IPS DF 4.7 (cell line): ENCODE measurements around the gene CAMK2A.

ENCODE experiments used
- DNase-seq: peaks from one replicate; pipeline ENCODE4 v3.0.0-alpha.2; 2013; ENCODE audit warnings: low spot score; ENCODE audit errors: extremely low read depth

Gene CAMK2A

DNA sequence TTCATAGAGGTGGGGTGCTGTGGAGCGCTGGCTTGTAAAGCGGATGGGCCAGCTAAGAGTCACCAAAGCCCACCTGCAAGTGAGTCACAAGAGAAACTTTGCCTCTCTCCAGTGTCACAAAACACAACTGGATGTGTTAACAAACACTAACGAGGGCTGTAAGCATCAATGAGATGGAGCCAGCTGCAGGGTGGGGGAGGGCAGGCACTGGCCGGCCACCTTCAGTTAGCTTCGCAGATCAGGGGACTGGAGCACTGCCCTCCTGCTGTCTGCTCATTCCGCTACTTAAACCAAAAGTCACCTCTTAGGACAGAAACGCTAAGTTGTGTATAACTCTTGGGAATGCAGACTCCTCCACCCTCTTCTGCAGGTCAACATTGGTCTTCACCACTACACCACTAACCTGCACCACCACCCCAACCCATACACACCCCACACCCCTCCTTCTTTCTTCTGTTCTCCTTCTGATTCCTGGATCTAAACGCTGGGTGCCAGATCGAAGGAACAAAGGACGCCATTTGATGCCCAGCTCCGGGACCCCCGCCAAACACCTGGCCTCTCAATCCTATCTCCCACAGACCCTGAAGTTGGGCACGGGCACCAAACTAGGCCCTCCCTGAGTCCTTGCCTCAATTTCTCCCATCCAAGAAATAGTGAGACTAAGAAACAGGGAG is 11.1 kb upstream of the CAMK2A start:
- no peak for DNase-seq

DNA sequence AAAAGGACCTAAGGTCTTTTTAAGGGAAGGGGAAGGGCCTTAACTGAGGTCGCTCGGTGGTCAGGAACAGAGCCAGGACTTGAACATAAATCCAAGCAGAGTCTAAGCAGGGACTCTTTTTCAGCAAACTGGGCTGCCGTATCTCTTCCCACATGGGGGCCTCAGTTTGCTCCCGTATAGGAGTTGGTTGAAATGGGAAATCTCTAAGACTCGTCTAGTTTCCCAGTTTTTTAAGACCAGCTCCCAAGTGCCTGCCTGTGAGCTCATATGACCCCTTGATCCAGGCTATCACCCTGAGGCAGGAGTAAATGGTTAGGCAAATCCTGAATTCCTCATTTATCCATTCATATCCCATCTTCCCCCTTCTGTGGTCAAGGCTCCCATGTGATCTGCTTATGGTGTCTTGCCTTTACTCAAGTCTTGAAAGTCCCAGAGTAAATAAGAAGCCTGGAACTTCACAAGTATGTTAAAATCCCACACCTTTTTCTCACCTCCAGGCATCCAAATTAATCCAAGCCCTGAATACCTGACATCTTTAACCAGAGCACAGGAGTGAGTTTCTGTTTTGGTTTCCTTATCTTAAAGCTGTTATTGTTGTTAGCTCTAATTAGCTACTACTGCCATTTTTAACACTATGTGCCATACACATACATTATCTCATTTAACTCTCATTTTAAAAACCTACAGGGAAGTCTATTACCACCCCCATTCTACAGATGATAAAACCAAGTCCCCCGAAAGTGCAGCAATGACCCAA is 10.2 kb upstream of the CAMK2A start:
- DNase-seq, result no peak

DNA sequence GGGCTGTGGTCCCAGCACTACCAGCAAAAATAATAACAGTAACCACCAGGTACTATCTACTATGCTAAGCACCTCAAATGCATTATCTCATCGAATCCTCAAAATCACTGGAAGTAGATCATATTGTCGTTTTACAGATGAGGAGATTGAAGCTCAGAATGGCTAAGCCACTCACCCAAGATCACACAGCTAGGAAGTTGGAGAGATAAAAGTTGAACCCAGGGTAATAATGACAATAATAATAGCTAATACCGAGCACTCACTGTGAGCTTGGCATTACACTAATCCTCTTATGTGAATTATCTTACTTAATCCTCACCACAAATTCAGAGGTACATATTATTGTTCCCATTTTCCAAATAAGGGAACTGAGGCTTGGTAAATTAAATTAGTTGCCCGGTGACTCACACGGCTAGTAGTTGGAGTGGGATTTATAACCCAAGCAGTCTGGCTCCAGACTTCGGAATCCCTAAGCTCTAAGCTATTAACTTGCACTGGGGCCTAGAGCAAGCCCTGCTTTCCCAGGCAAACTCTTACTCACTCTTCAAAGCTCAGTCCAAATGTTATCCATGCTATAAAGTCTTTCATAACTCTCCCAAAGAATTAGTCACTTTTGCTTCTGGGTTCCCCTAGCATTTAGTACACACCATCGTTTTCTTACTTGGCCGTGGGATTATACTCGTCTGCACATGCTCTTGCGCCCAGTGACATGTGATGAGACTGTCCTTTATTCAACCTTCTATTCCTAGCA is 9.3 kb upstream of the CAMK2A start:
- DNase-seq, result no peak

DNA sequence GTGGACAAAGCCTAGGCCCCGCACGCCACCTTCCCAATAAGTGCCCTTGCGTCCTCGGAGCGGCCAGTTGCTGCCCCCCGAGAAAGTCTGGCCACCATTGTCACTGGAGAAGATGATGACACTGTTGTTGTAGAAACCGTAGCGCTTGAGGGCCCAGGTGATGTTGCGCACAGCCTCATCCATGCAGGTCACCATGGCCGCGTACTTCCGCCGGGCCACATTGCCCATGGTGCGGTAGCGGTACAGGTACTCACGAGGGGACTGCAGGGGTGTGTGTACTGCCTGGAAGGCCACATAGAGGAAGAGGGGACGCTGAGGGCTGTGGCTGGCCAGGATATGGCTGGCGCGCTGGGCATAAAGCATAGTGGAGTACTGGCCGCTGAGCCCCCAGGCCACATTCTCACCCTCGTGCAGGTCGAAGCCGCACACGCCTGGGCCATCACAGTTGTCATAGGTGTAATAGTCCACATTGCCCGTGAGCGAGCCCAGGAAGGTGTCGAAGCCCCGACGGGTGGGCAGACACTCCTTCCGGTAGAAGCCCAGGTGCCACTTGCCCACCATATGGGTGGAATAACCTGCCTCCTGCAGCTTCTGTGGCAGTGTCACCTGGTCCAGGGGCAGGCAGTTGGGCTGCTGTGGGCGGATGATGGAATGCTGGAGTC is 8.5 kb upstream of the CAMK2A start:
- no peak for DNase-seq

DNA sequence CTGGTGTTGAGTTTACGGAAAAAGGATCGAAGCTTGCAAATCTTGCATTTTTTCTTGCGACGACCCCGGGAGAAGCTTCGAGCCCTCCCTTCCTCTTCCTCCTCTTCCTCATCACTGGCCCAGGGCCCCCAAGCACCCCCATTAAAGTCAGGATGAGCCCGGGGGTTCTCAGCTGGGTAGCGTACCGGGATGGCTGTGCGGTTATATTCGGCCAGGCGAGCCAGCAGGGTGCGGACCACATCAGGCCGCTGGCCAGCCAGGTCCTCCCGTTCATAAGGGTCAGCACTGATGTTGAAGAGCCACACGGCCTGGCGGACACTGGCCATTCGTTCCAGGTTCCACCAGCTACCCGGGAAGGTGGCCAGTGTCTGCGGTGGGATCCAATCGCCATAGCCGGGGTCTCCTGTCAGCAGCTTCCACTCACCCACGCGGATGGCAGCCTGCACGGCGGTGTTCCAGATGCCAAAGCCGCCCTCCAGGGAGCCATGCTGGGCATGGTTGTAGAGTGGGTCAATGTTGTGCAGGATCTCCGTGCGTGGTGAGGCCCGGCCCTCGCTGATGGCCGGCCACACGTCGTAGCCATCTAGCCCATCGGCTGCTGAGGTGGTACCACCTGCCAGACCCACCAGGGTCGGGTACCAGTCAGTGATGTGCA is 7.8 kb upstream of the CAMK2A start:
- DNase-seq, result no peak

DNA sequence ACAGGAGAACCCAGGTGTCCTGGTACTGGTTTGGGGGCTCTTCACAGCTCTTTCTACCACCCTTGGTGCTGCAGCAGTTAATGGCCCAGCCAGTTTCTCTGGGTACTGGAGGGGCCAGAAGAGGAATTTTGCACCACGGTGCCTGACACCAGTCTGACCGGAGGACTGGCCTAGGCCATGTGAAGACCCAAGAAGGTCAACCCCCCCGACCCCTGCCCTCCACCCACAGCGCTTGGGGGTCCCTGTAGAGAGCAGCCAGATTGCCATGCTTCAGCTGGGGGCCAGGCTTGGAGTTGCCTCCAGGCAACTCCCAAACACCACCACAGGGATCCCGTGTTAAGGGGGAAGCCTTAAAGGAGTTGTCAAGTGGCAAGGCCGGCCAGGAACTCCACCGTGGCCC is 6.9 kb upstream of the CAMK2A start:
- no peak for DNase-seq

DNA sequence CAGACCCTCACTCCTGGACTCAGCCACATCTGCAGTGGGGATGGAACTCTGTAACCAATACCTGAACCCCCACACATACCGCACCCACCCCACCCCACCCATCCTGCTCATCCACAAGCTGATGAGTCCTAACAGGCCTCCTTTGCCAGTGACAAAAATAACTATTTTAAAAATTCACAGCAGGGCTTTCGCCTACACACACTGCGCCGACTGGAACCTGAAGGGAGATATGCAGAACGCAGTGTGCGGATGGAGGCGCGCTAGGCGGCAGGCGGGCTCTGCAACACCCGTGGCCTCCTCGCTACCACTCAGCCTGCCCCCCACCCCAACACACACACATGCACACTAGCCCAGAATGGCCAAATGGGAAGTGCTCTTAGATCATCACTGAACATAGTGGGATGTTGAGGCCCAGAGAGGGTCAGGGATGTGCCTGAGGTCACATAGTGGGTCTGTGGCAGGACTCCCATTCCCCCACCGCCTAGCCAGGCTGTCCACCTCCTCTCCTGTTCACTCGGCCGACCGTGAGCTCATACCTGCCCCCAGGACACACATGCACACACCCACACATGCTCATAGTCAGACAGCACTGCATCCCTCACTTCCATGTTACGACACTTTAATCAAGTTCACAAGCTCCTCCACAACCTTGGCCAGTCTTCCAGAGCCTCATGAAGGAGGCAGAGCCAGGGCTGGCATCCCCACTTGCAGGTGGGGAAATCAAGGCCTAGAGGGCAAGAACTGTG is 6.3 kb upstream of the CAMK2A start:
- DNase-seq, result no peak

DNA sequence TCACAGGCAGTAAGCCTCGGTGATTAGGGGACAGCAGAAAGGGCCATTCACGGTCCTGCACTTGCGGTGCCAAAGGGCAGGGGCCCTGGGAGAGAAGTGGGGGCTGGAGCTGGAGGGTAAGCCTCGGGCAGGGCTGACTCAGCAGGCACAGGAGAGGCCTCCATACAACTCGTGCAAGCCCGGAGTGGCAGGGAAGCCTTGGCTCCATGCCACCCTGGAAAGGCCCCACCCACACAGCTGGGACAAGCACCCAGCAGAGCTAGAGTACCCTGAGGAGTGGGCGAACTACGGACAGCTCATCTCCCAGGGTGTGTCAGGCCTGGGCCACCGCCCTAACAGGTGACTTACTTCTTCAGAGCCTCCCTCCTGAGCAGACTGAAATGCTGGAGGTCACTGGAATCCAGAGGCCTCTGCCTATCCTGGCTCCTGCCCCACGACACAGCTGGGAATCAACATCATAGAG is 5.6 kb upstream of the CAMK2A start:
- DNase-seq, result no peak

DNA sequence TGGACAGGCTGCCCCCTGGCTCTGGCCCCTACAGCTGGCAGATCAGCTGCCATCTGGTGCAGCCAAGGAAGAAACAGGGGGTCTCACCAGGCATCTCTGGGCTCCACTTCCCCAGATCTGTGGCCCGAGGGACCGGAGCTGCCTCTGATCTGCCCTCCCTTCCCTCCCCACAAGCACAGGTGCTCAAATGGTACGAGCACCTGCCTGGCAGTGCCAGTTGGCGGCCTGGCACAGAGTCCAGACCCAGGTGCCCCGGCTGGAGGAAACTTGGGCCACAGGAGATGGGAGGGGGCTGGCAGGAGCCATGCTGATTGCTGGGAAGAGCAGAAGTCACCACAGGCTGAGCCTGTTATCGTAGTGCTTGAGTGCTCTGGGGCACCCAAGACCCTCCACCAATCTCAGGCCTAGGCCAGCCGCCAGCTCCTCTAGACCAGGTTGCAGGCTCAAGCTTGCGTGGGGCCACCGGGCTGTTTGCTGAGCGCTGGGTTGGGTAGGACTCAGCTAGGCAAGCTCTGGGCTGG is 5.0 kb upstream of the CAMK2A start:
- no peak for DNase-seq

DNA sequence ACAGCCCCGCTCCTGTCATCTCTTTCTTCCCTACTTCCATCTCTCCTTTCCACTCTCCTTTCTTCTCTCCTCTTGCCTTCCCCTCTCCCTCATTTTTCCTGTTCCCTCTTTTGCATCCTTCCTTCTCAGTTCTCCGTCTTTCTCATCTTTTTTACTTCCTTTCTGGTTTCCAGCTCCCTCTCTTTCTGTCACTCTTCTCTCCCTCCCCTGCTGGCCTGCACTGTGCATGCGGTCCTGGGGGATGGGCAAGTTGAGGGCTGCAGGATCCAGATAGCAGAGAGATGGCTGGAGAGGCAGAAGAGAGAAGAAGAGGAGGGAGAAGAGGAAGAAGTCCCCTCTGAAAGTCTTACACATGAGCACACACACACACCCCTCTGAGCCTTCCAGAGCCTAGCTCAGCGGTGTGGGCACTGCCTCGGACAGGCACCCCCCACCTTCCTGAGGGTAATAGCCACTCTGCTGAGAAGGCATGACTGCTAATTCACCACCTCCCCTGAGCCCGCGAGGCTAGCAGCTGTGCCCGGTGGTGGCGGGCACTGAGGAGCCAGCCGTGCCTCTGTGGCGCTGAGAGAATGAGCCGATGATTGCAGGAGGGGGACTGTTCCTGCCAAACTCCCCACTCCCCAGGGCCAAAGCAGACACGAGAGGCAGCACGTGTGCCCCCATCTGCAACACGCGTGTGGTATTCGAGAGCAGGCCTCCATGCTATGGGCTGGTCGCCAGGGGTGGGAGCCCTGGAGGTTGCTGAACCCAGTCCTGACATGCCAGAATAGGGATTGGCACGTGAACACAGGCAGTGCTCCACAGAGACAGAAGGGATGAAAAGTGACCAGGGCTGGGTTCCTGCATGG is 3.7 kb upstream of the CAMK2A start:
- no peak for DNase-seq

DNA sequence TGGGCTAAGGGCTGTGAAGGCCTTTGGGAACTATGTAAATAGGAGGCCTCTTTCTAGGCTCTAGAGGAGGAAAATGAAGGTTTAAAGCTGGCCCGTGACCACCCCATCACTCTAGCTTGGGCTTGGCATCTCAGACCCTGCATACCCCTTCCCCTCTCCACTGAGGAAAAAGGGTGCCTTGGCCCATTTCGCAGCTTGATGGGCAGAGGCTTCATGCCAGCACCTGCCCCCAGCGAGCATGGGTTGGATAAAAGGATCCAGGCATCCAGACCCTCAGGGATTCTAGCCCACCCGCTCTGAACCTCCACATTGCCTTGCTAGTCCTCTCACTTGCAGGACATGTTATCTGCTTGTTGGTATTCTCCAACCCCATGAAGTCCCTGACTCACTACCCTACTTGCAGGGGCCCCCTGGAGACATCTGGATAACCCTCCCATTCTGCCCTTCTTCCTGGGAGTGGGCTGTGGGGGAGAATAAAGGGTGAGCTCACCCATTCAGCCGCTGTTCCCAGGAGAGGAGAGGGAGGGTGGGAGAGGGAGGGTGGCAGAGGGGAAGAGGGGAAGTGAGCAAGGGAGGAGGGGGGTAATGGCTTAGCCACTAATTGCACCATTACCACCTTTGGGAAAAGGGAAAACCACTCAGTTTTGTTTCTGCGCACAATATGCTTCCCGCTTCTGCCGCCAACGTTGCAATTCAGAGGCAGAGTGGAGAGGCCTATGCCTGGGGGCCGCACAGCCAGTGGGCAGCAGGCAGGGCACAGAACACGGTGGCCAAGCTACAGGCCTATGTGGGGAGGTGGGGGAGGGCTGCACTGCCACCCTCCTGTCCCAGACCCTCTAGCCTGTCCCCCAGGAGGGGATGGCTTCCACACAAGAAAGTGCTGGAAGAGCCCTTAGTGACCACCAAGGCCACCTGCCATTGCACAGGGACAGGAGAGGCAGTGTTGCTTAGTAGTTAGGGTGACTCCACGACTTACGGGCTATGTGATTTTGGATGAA is 2.1 kb upstream of the CAMK2A start:
- DNase-seq, result no peak

DNA sequence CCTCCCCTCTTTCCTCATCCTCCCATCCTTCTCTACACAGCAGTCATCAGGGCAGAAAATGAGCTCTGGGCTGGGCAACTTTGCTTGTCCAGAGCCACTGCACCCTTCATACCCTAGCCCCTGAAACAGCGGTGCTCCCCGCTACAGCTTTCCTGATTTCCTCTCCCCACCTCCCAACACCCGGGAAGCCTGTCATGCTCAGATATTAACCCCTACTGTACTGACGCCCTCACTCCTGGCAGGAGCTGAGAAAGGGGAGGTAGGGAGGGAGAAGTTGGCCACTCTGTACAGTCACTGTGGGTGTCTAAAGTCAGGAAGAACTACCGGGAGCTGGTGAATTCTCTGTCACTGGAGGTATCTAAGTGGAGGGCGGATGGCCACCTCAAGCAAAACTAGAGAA is 782 bp downstream of the CAMK2A start:
- no peak for DNase-seq

DNA sequence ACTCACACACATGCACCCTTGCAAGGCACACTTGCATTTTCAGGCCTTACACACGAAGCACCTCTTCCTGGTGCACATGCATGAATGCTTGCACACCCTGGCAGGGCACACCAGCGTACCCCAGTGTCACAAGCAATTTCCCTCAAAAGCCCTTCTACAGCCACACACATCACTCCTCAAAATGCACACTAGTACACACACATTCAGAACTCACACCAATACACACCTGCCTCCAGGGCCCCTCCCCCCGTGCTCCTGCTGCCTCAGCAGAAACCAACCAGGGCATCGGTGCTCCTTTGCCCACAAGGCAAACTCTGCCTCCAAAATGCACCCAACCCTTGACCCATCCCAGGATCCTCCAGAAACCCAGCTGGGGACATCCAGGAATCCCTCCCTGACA is 1.2 kb downstream of the CAMK2A start:
- no peak for DNase-seq

DNA sequence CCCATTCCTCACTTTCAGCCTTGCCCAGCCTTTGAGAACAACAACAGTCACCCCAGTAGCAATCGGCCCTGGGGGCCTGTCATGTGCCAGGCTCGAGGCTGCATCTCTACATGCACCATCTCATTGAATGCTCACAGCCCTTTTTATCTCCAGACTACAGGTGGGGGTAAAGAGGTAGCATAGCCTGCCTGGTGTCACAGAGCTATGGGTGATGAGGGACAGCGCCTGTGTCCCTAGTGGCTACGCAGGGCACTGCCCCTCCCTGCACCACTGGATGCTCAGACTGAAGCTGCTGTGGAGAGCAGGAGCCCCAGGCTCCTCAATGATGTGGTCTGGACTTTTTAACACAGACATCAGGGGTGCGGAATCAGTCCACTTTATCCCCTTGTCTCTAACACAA is 2.8 kb downstream of the CAMK2A start:
- no peak for DNase-seq

DNA sequence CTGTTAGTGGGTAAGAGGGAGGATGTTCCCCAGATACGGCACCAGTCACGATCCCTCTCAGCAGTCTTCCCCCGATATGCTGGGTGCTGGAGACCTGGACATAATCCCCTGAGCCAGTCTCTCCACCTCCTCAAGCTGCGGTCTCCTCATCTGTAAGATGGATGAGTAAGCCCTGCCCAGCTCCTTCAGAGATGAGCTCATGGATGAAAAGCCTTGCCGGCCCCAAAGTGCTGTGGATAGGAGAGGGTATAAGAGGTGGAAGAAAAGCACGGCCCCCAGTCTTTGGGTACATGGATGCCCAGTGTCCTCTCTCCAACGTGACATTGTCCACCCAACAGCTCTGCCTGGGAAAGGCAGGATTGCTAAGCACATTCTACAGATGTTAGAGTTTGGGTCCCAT is 4.5 kb downstream of the CAMK2A start:
- DNase-seq, result no peak

DNA sequence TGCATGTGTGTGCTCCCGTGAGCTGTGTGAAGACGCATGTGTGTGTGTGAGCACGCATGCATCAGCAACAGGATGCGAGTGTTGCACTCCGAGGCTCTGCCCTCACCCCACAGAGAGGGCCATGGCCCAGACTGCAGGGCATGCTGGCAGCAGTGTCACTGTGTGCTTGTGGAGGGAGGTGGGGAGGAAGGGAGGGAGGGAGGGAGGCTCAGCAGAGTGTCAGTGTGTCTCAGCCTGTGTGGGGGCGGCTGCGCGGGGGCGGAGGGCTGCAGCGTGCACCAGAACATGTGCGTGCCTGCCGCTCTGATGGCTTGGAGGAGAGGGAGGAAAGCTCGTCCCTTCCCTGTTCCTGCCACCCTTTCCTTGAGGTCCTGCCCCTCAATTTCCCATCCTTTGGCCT is 5.3 kb downstream of the CAMK2A start:
- no peak for DNase-seq

DNA sequence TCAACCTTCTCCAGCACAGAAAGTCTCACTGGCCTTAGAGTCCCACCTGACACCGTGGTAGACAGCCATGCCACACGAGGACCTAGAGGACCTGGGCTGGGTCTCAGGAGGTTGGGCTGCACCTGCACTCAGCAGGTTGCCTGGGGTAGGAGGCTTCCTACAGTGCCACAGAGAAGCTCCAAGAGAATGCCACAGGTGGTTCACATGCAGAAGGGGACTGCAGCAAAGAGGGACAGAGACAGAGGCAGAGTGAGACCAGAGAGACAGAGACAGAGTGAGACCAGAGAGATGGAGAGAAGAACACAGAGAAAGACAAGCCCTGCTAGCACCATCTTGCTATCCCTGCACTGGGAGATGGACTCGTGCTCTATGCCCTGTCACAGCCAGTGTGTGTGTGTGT is 5.7 kb downstream of the CAMK2A start:
- DNase-seq, result no peak

DNA sequence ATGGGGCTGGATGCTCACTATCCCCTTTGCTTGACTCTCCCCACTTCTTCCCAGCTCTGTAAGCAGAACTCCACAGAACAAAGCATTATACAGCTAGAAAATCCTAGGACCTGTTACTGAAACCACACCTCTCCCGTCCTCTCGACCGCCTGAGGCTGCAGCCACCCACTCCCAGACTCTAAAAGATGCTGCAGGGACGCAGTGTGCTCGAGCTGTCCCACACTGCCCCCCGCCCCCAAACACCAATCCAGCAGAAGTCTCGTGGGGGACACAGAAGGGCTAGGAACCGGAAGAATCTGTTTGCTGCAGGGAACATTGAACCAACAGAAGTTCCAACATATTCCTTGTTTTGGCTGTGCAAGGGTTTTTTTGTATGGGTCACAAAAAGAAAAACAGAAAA is 7.6 kb downstream of the CAMK2A start:
- no peak for DNase-seq
